ENCODE results near the gene CXCR2.
A peak's percentile ranks its signal among the peaks of the same experiment; 100 is the strongest.

- TF ChIP-seq CTCF (conservative IDR thresholded peaks at IDR 0.05) (peak; percentile 87), EZH2 (IDR thresholded peaks at IDR 0.05; ENCODE audit: low read depth) (no peak)
Measured at GRCh38 chr2:218186355-218186766, 60.5 kb downstream of the CXCR2 start.

Data from PC-9 (cell line).